Keratinocyte (primary cell): ENCODE measurements around the gene HDAC9. TPM values are rescaled to one million over a fixed set of nuclear protein-coding genes. Genes with fewer than 3 reads are reported as not detected.

Experiments used
- DNase-seq: peaks from one replicate; pipeline ENCODE4 v3.0.0-alpha.2; 2011; ENCODE audit warnings: low read depth, missing footprints, low spot score
- FAIRE-seq: peaks from 2 replicates; lab custom pipeline; 2011; peaks lifted over from hg19 to GRCh38; lab: Jason Lieb, UNC
- H2AFZ ChIP-seq: 2 replicates; pipeline ENCODE4 v1.6.0; 2012; ENCODE audit warnings: low read length, control low read depth, inconsistent platforms; ENCODE audit not compliant: control insufficient read depth
- H3K27ac ChIP-seq: 2 replicates; pipeline ENCODE4 v1.5.1; 2011; ENCODE audit warnings: low read length; ENCODE audit not compliant: control insufficient read depth, insufficient read depth
- H3K27me3 ChIP-seq: 3 replicates; pipeline ENCODE4 v1.6.0; 2011; ENCODE audit warnings: low read length; ENCODE audit not compliant: control insufficient read depth, insufficient read depth; ENCODE audit errors: extremely low read depth
- H3K36me3 ChIP-seq, 2 experiments: 2 replicates in 1 of 2; 3 replicates in 1 of 2; pipeline ENCODE4 v1.5.1; 2011; ENCODE audit warnings: low read length in 2 of 2, mild to moderate bottlenecking in 1 of 2; ENCODE audit not compliant: control insufficient read depth in 2 of 2, insufficient read depth in 2 of 2; ENCODE audit errors: extremely low read depth in 1 of 2
- H3K4me1 ChIP-seq: 3 replicates; pipeline ENCODE4 v1.5.1; 2011; ENCODE audit warnings: low read length; ENCODE audit not compliant: control insufficient read depth, insufficient read depth; ENCODE audit errors: extremely low read depth
- H3K4me2 ChIP-seq: 3 replicates; pipeline ENCODE4 v1.6.0; 2011; ENCODE audit warnings: low read depth, low read length; ENCODE audit not compliant: control insufficient read depth, insufficient read depth; ENCODE audit errors: extremely low read depth
- H3K4me3 ChIP-seq, 3 experiments: fragments of 200-600 bp in 1 of 3; sonication (generic) in 1 of 3; 2 replicates in 2 of 3; 3 replicates in 1 of 3; pipeline ENCODE4 v1.5.1; 2011 to 2016; ENCODE audit warnings: low read length in 3 of 3, mild to moderate bottlenecking in 3 of 3, control low read depth in 2 of 3, inconsistent platforms in 1 of 3, low read depth in 1 of 3, mixed read lengths in 1 of 3, mixed run types in 1 of 3, moderate library complexity in 1 of 3; ENCODE audit not compliant: control insufficient read depth in 2 of 3, insufficient read depth in 2 of 3; ENCODE audit errors: extremely low read depth in 1 of 3
- H3K79me2 ChIP-seq: 2 replicates; pipeline ENCODE4 v1.6.0; 2012; ENCODE audit warnings: low read length; ENCODE audit not compliant: control insufficient read depth, insufficient read depth
- H3K9ac ChIP-seq: 3 replicates; pipeline ENCODE4 v1.6.0; 2011; ENCODE audit warnings: low read length; ENCODE audit not compliant: control insufficient read depth, insufficient read depth; ENCODE audit errors: extremely low read depth
- H3K9me1 ChIP-seq: 3 replicates; pipeline ENCODE4 v1.6.0; 2011; ENCODE audit warnings: low read length; ENCODE audit not compliant: control insufficient read depth, insufficient read depth; ENCODE audit errors: extremely low read depth
- H3K9me3 ChIP-seq: 2 replicates; pipeline ENCODE4 v1.5.1; 2012; ENCODE audit warnings: low read depth, low read length; ENCODE audit not compliant: control insufficient read depth
- H4K20me1 ChIP-seq: 3 replicates; pipeline ENCODE4 v1.6.0; 2011; ENCODE audit warnings: low read length; ENCODE audit not compliant: control insufficient read depth, insufficient read depth; ENCODE audit errors: extremely low read depth
- CTCF ChIP-seq, 3 experiments: IDR thresholded peaks in 1 of 3; conservative IDR thresholded peaks in 1 of 3; optimal IDR thresholded peaks in 1 of 3; 2 replicates in 2 of 3; 3 replicates in 1 of 3; pipeline versions ENCODE3 to v1.5.1; 2011; ENCODE audit warnings: low read length in 3 of 3, mild to moderate bottlenecking in 3 of 3, moderate library complexity in 2 of 3, control low read depth in 1 of 3, inconsistent platforms in 1 of 3; ENCODE audit not compliant: insufficient read depth in 2 of 3; ENCODE audit errors: extremely low read depth in 1 of 3
- EZH2 ChIP-seq: IDR thresholded peaks from one replicate; pipeline ENCODE4 v1.6.1; 2012; ENCODE audit warnings: inconsistent platforms, mild to moderate bottlenecking, low read length, moderate library complexity
- dilution Hi-C: fragments of 300-500 bp; cut with MboI; formaldehyde crosslinking; loops from one replicate; pipeline ENCODE4 v1.7.0; 2020; ENCODE audit warnings: low sequenced_read_pairs; ENCODE audit not compliant: extremely low pct_ligation_motif_present
- polyA plus RNA-seq, 5 experiments: library from polyadenylated mRNA; depleted of rRNA in 3 of 5; stranded (reverse) in 3 of 5; stranded (forward) in 1 of 5; unstranded in 1 of 5; fragments of >200 nt; gene quantifications; 1 replicate in 1 of 5; 2 replicates in 3 of 5; 3 replicates in 1 of 5; pipeline versions ENCODE4 v1.2.1 to v1.2.3, GENCODE V29; 2011 to 2012; ENCODE audit warnings: missing spikeins in 2 of 5, low read depth in 1 of 5, low replicate concordance in 1 of 5

Gene HDAC9
- polyA plus RNA-seq, 1 donor (not counting 4 experiments of a cell fraction or from before 2014, with no cell fraction given), result 24.6 TPM

DNA sequence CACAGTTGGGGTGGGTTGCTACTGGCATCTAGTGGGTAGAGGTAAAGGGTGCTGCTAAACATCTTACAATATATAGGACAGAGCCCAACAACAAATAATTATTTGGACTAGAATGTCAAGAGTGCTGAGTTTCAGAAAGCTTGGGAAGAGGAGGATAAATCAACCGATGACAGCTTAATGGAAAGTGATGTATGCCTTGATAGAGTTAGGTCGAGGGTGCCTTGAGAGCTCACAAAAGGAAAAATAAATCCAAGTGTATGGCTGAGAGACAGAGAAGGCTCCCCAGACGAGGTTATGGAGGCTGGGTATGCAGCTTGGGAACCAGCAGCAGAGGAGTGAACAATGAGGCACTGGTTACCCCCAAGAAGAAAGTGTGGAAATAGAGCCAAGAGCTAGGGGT, 211.1 kb downstream of the HDAC9 start:
- no peak overlapping the region for H2AFZ ChIP-seq
- H3K79me2 ChIP-seq, result no peaks in the 10 kb centered on the region
- dilution Hi-C loops, result no loop called here
- no peaks in the 10 kb centered on the region for H3K9me3 ChIP-seq
- no peaks in the 10 kb centered on the region for H3K36me3 ChIP-seq
- no peaks in the 10 kb centered on the region for H3K27me3 ChIP-seq
- no peak for DNase-seq
- H4K20me1 ChIP-seq, result no peaks in the 10 kb centered on the region
- no peak for TF ChIP-seq CTCF (optimal IDR thresholded peaks at IDR 0.05 in 1 of 3, IDR thresholded peaks at IDR 0.05 in 1 of 3, conservative IDR thresholded peaks at IDR 0.05 in 1 of 3; ENCODE audit: extremely low read depth in 1 of 3, insufficient read depth in 2 of 3, low read length in 3 of 3)
- TF ChIP-seq EZH2, result no peak
- no peak overlapping the region for H3K4me3 ChIP-seq
- H3K9ac ChIP-seq, result no peak overlapping the region
- H3K4me2 ChIP-seq, result no peak overlapping the region
- H3K4me1 ChIP-seq, result no peaks in the 10 kb centered on the region
- no peak for FAIRE-seq
- no peaks in the 10 kb centered on the region for H3K9me1 ChIP-seq
- H3K27ac ChIP-seq, result no peak overlapping the region

GRCh38 chr7:18708204-18708603, 212.7 kb downstream of the HDAC9 start:
- H3K36me3 ChIP-seq, result no peaks in the 10 kb centered on the region
- no peaks in the 10 kb centered on the region for H3K79me2 ChIP-seq
- H3K4me3 ChIP-seq, result no peak overlapping the region
- H3K4me2 ChIP-seq, result no peak overlapping the region
- dilution Hi-C loops, result no loop called here
- H3K4me1 ChIP-seq, result no peaks in the 10 kb centered on the region
- FAIRE-seq (no peak), DNase-seq (no peak)
- TF ChIP-seq CTCF (optimal IDR thresholded peaks at IDR 0.05 in 1 of 3, IDR thresholded peaks at IDR 0.05 in 1 of 3, conservative IDR thresholded peaks at IDR 0.05 in 1 of 3; ENCODE audit: extremely low read depth in 1 of 3, insufficient read depth in 2 of 3, low read length in 3 of 3), result no peak
- TF ChIP-seq EZH2, result no peak
- no peak overlapping the region for H3K9ac ChIP-seq
- H3K27me3 ChIP-seq, result no peaks in the 10 kb centered on the region
- H4K20me1 ChIP-seq, result no peaks in the 10 kb centered on the region
- no peak overlapping the region for H3K27ac ChIP-seq
- H3K9me1 ChIP-seq, result no peaks in the 10 kb centered on the region
- no peaks in the 10 kb centered on the region for H3K9me3 ChIP-seq
- H2AFZ ChIP-seq, result no peak overlapping the region
